GM18907 (cell line): ENCODE measurements around the gene ZDHHC1.
"Not testable (repeated sequence)": the region's sequence is repeated elsewhere in the genome, so short reads cannot be mapped to it uniquely, and the experiment has no call there.

Experiments
- ATAC-seq: cut with Tn5 transposase; IDR thresholded peaks from one replicate; pipeline ENCODE4 v1.9.1; 2021; ENCODE audit warnings: mild to moderate bottlenecking, moderate library complexity; ENCODE audit not compliant: unreplicated experiment

ZDHHC1 gene

GRCh38 chr16:67431775-67432505 is 15.7 kb upstream of the ZDHHC1 start:
- no peak for ATAC-seq

DNA sequence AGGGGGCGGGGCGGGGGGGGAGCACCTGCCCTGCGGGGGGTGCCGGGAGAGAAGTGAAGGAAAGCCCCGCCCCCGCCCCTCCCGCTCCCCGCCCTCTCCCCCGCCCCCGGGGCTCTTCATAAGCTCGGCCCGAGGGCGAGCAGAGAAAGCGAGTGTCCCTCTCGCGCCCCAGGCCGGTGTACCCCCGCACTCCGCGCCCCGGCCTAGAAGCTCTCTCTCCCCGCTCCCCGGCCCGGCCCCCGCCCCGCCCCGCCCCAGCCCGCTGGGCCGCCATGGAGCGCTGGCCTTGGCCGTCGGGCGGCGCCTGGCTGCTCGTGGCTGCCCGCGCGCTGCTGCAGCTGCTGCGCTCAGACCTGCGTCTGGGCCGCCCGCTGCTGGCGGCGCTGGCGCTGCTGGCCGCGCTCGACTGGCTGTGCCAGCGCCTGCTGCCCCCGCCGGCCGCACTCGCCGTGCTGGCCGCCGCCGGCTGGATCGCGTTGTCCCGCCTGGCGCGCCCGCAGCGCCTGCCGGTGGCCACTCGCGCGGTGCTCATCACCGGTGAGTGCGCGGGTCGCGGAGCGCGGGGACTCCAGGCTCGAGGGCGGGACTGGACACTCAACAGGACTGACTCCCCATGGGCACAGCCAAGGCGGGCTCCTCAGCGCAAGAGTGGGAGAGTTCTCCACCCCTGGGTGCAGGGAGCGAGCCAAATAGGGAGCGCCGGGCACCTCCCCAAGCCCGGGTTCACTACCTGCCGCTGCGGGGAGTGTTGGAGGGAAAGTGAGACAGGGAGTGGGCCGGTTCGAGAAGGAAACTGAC is 14.9 kb upstream of the ZDHHC1 start, which contains the start of gene HSD11B2:
Gene HSD11B2, plus strand, starts transcription at position 145 of the 798 bp plus-strand sequence. Its CDS starts 128 bp downstream, at position 273.
- no peak for ATAC-seq

DNA sequence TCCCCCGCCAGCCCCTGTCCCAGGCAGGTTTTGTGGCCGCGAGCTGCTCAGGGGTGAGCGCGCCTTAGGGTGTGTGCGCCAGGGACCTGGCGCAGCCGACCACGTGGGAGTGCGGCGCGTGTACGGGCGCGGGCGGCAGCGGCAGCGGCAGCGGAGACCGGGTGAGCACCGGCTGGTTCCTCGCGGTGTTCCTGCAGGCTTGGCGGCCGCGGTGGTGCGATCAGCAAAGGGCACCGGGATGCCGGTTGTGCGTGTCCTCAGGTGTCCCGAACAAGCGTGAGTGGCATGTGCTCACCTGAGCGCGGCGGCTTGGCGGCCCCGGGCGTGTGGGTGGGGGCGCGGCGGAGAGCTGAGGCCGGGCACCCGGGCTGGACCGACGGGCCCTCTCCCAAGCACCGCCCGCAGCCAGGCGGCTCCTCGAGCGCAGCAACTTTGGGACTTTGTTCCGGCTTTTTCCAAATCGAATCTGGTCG is 14.3 kb upstream of the ZDHHC1 start:
- ATAC-seq: no peak

DNA sequence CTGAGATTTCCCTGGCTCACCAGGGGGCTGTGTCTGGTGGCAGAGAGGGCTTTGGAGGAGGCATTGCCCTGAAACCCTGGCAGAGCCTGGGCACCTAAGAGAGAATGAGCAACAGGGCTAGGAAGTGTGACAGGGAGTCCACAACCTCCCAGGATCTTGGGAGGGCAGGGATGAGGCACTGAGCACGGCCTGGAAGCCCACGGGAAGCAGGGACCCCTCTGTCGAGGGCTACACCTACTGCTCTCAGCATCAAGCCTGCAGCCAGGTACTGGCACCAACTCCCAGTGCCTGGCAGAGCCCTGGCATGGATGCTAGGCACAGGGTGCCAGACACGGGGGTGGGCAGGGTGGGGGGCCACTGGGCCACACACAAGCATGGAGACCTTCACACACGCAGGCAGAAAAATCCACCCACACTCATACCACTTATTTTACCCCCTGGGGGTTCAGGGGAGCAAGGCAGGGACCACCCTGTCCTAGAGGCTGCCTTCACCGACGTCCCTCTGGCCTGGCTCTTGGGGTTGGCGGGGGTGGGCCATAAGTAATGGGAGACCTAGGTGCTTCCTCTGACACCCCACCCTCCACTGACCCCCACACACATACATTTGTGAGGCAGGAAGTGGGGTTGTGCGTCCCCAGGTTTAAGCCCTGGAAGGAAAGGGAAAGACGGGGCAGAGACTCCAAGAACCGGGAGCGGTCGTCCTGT is 13.7 kb upstream of the ZDHHC1 start:
- no peak for ATAC-seq

GRCh38 chr16:67429053-67429798 is 12.9 kb upstream of the ZDHHC1 start:
- no peak for ATAC-seq

- no peak for ATAC-seq
Measured at GRCh38 chr16:67428146-67428731, 12.0 kb upstream of the ZDHHC1 start.

DNA sequence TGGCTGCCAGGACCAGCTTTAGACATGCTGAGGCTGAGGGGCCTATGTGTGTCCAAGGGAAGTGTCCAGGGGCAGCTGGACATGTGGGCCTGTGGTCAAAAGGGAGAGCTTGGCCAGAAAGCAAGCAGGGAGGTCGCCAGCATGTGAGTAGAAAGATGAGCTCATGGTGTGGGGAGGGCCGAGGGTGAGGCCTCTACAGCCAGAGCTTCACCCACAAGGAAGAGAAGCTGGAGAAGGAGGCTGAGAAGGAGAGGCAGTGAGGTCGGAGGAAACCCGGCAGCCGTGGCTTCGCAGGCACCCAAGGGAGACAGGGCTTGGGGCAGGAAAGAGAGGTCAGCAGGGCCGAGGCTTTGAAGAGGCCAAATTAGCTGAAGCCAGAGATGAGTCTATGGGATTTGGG is 10.7 kb upstream of the ZDHHC1 start:
- no peak for ATAC-seq

DNA sequence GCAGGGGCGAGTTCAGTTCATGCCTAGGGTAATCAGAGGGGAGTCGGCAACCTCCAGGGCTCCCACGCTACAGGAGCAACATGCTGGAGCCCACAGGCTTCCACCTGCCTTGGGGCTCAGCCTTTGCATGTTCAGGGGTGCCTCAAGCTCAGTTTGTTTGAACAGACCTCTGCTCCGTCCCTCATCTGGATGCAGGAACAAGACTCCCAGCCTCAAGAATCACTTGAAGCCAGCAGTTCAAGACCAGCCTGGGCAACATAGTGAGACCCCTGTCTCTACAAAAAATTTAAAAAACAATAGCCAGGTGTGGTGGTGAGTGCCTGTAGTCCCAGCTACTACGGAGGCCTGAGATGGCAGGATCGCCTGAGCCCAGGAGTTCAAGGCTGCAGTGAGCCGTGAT is 9.7 kb upstream of the ZDHHC1 start:
- ATAC-seq: no peak

- no peak for ATAC-seq
Measured at GRCh38 chr16:67425580-67425979, 9.3 kb upstream of the ZDHHC1 start.

GRCh38 chr16:67425061-67425460 is 8.8 kb upstream of the ZDHHC1 start:
- no peak for ATAC-seq

DNA sequence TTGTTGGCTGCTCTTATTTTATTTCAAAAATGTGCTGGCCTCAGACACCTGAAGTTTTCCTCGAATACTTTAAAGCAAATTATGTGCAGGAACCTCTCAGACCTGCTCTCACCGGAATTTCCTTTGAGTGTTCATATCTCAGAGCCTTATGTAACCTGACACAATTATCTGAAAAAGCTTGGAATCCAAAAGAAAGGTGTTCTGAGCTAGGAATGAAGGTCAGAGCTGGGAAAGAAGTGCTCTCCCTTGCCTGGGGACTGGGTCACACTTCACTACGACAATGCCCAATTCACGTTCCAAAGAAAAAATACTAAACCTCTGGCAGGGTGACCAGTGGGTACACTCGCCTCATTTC is 8.0 kb upstream of the ZDHHC1 start:
- ATAC-seq: no peak

DNA sequence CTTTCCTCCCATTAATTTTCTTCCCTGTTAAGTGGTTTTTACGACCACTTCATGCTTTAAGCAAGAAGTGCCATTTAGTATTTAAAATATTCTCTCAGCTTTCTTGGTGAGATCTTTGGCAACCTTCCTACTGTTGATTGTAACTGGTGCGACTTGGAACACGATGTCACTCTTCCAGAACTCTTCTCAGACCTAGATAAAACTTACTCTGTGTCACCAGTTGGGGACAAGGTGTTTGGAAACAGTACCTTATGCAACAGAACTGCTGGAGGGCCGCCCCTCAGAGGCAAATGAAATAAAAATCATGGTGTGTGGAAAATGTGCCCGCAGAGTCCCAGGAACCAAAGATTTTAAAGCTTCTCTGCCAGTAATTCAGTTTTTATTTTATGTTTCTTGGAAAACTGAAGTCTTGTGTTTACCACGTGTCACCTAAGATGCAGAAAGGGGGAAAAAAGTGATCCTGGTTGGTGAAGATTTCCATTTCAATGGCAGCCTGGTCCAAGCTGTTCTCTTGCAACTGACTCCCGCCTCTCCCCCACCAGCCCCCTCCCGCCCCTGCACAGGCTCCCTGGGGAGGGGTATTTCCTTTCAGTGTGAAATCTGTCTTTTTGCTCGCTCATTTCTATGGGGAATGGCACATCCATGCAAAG is 7.5 kb upstream of the ZDHHC1 start:
- no peak for ATAC-seq

GRCh38 chr16:67423015-67423414 is 6.7 kb upstream of the ZDHHC1 start:
- ATAC-seq: no peak

DNA sequence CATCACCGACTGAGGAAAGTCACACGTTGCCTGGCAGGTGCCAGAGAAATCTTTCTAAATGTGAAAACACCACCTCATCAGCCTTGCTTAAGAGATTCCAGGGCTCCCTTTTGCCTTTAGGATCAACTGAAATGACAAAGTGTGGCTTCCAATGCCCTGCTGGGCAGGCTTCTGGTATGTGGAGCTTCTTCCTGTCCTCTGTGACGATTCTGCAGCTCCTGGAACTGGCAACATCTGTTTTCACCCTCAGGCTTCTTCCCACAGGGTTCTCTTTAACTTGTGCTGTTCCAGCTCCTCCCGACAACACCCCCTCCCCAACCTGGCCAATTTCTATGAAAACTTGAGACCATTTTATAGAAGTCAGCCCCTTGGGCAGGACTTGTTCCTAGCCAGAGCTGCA is 4.8 kb upstream of the ZDHHC1 start:
- ATAC-seq: no peak

DNA sequence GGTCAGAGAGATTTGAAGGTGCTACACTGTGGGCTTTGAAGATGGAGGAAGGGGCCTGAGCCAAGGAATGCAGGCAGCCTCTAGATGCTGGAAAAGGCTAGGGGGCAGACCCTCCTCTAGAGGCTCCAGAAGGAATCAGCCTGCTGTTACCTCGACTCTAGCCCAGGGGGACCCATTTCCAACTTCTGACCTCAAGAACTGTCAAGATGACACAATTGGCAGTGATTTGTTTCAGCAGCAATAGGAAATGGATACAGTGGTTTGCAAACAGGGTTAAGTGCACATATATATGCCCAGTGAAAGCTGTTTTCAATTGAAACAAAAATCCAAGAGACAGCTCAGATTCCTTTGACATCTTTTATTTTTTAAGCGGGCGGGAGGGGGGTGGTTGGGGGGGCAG is 3.7 kb upstream of the ZDHHC1 start:
- ATAC-seq: no peak

DNA sequence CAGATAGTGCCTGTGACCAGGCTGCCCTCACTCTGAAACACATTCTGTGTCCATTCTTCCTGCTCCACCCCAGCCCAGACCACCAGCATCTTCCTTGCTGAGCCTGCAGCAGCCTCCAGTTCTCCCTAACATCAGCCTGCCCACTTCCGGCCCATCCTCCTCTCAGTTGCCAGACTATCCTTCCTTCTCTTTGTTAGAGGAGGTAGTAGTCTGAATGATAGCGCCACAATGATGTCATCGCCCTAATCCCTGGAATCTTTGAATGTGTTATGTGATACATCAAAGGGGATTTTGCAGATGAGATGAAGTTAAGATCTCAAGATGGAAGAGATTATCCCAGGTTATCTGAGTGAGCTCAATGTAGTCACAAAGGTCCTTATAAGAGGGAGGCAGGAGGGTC is 3.2 kb upstream of the ZDHHC1 start:
- no peak for ATAC-seq

- ATAC-seq: no peak
Measured at GRCh38 chr16:67417333-67418061, 1.2 kb upstream of the ZDHHC1 start.

DNA sequence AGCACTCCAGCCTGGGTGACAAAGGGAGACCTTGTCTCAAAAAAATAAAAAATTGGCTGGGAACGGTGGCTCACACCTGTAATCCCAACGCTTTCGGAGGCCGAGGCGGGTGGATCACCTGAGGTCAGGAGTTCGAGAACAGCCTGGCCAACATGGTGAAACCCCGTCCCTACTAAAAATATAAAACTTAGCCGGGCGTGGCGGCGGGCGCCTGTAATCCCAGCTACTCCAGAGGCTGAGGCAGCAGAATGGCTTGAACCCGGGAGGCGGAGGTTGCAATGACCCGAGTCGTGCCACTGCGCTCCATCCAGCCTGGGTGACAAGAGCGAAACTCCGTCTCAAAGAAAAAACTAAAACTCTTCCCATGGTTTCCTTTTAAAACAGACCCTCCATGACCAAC is 856 bp downstream of the ZDHHC1 start:
- ATAC-seq: not testable (repeated sequence)
